Heart left ventricle (tissue), 16 donors: ENCODE data around the gene RPL36A. TPM values are rescaled to one million over a fixed set of nuclear protein-coding genes. Genes with fewer than 3 reads are reported as not detected.

ENCODE experiments used
- ATAC-seq, 4 donors: fragments of 200-7000 bp; cut with Tn5 transposase; one replicate each; pipeline ENCODE4 v1.9.1; 2020 to 2022; ENCODE audit warnings: moderate library complexity in 4 of 4, mild to moderate bottlenecking in 3 of 4, moderate number of reproducible peaks in 1 of 4
- DNase-seq, 5 donors: peaks; one replicate each; pipeline ENCODE4 v3.0.0-alpha.2; 2020
- H3K27ac ChIP-seq, 12 donors: fragments of 200-600 bp; sonication (generic) in 4 of 12; one replicate each; pipeline versions ENCODE4 v1.5.0 to v1.8.0; 2016 to 2022; ENCODE audit warnings: mild to moderate bottlenecking in 2 of 12
- H3K27me3 ChIP-seq, 9 donors: fragments of 200-600 bp; sonication (generic) in 2 of 9; one replicate each; pipeline versions ENCODE4 v1.5.1 to v1.8.0; 2016 to 2022; ENCODE audit warnings: mild to moderate bottlenecking in 3 of 9
- H3K36me3 ChIP-seq, 9 donors: fragments of 200-600 bp; sonication (generic) in 2 of 9; one replicate each; pipeline versions ENCODE4 v1.5.0 to v1.8.0; 2018 to 2022; ENCODE audit warnings: mild to moderate bottlenecking in 2 of 9
- H3K4me1 ChIP-seq, 12 donors: fragments of 200-600 bp; sonication (generic) in 4 of 12; one replicate each; pipeline versions ENCODE4 v1.5.0 to v1.8.0; 2016 to 2022; ENCODE audit warnings: mild to moderate bottlenecking in 3 of 12
- H3K4me3 ChIP-seq, 12 donors: fragments of 200-600 bp; sonication (generic) in 4 of 12; one replicate each; pipeline versions ENCODE4 v1.5.0 to v1.8.0; 2017 to 2022; ENCODE audit warnings: mild to moderate bottlenecking in 9 of 12, moderate library complexity in 4 of 12
- H3K9me3 ChIP-seq, 12 donors: fragments of 200-600 bp; sonication (generic) in 4 of 12; one replicate each; pipeline versions ENCODE4 v1.5.0 to v1.8.0; 2016 to 2022; ENCODE audit warnings: mild to moderate bottlenecking in 1 of 12
- POLR2A ChIP-seq, 2 donors: fragments of 450-650 bp; IDR thresholded peaks; one replicate each; pipeline ENCODE4 v1.6.1; 2017; ENCODE audit warnings: antibody characterized with exemption in 2 of 2, mild to moderate bottlenecking in 2 of 2, moderate library complexity in 2 of 2
- WGBS, 4 donors: extraction: QIAGEN DNeasy Blood & Tissue Kit in 2 of 4; methylation state at CpG; one replicate each; pipeline versions ENCODE4 v1.1.5 to v1.1.7; 2013 to 2018; 5-methylcytosine and 5-hydroxymethylcytosine counted together
- intact Hi-C, 10 donors: fragments of 100-400 bp; cut with DNase I; formaldehyde crosslinking; loops; one replicate each; pipeline versions ENCODE4 v1.11.1 to v1.14.2; 2022
- polyA plus RNA-seq, 2 donors: library from polyadenylated mRNA; stranded (reverse); fragments of 200-250 nt; gene quantifications; one replicate each; pipeline ENCODE4 v1.2.3, GENCODE V29; 2013
- total RNA-seq, 9 donors: library from RNA; depleted of rRNA in 2 of 9; stranded (reverse); fragments of >200 nt in 2 of 9; fragmentation: NEBNext Ultra II Directional in 3 of 9; extraction: Animal tissue kit (Norgen Biotek cat#: 25700) in 3 of 9; gene quantifications; one replicate each; pipeline versions ENCODE4 v1.1.0 to v1.2.4, GENCODE V29; 2016 to 2023
- TF ChIP-seq, protein P1 (sequence below), 12 donors: fragments of 200-600 bp; sonication (generic) in 4 of 12; IDR thresholded peaks; one replicate each; pipeline versions ENCODE4 v1.5.0 to v1.8.0; 2018 to 2022; ENCODE audit warnings: antibody characterized with exemption in 12 of 12, mild to moderate bottlenecking in 5 of 12
- donor health status: ischemic (EF 13 %, LVEDD 7.1; RV severe dilation, severe dysfunction).
- donor health status: healthy with polysubstance abuse.
- donor health status: DM: no; HTN: yes; CAD: no.
- donor health status: DM: no; HTN: no; CAD: no.
- donor health status: ischemic (EF 25% LVEDD 6.9; RV normal size, moderate dysfunction).
- donor health status: ischemic (EF 25% LVEDD 5.7; RV mildly dilated, moderate dysfunction).
- donor health status: healthy.
- donor health status: DM: yes; HTN: yes; CAD: no.
- donor health status: ischemic (EF 35%, LVEDD 5.7; RV mildly dilated, moderate dysfunction).
- donor health status: nonischemic (EF 11% LVEDD 7.7; RV severe dilation, severe dysfunction).
- donor health status: DM: yes; HTN: yes; CAD: no.
- donor health status: PGD.
- donor health status: ischemic (EF 29% LVEDD 5.4; RV normal size, mild dysfunction).
- donor health status: nonischemic (EF 23%, LVEDD 6.1; RV moderate dilation, normal function).

Gene RPL36A
- total and polyA plus RNA-seq, 11 donors: 47.8 to 2,246 (median 69.8) TPM

- 77 to 93% (median 79%) methylated on average over 3 of the region's 3 CpGs for WGBS, 4 donors
- intact Hi-C loops: no loop called here
- no peak overlapping the region for H3K27ac ChIP-seq
- ATAC-seq: no peak
- DNase-seq: no peak
- H3K4me1 ChIP-seq: no peaks in the 10 kb centered on the region
- no peak for TF ChIP-seq POLR2A (IDR thresholded peaks at IDR 0.05)
- TF ChIP-seq, protein P1, sequence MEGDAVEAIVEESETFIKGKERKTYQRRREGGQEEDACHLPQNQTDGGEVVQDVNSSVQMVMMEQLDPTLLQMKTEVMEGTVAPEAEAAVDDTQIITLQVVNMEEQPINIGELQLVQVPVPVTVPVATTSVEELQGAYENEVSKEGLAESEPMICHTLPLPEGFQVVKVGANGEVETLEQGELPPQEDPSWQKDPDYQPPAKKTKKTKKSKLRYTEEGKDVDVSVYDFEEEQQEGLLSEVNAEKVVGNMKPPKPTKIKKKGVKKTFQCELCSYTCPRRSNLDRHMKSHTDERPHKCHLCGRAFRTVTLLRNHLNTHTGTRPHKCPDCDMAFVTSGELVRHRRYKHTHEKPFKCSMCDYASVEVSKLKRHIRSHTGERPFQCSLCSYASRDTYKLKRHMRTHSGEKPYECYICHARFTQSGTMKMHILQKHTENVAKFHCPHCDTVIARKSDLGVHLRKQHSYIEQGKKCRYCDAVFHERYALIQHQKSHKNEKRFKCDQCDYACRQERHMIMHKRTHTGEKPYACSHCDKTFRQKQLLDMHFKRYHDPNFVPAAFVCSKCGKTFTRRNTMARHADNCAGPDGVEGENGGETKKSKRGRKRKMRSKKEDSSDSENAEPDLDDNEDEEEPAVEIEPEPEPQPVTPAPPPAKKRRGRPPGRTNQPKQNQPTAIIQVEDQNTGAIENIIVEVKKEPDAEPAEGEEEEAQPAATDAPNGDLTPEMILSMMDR (IDR thresholded peaks at IDR 0.05): no peak
- peaks cover 0 to 8% (median 0%) of the 10 kb centered on the region in 9 donors for H3K27me3 ChIP-seq
- H3K9me3 ChIP-seq: no peaks in the 10 kb centered on the region
- no peak overlapping the region for H3K4me3 ChIP-seq
- H3K36me3 ChIP-seq: no peaks in the 10 kb centered on the region
Measured at GRCh38 chrX:101362116-101362515, 28.7 kb upstream of the RPL36A start.

DNA sequence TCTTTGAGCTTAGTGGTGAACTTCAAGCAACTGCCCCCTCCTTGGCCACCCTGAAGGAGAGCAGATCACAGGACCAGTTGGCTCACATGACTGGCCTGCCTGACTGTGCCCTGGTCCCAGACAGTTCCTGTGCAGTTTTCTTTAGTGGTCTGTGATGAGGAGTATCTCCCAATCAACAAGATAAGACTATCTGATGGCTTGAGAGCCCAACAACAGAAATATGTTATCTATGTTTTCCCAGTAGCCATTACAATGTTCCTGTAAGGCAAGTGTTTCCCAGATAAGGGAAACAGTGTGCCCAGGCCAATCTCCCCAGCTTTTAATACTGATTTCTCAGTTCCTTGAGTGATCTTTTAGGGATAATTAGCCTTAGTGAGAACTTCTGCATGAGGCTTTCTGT is 28.1 kb upstream of the RPL36A start:
- ATAC-seq (no peak), DNase-seq (no peak)
- TF ChIP-seq, protein P1 (IDR thresholded peaks at IDR 0.05): no peak
- no peak for TF ChIP-seq POLR2A (IDR thresholded peaks at IDR 0.05)
- Histone ChIP-seq H3K4me3 (no peak overlapping the region), H3K9me3 (no peaks in the 10 kb centered on the region), H3K4me1 (no peaks in the 10 kb centered on the region), H3K36me3 (no peaks in the 10 kb centered on the region), H3K27me3 (peaks cover 0 to 8% (median 0%) of the 10 kb centered on the region in 9 donors), H3K27ac (no peak overlapping the region)
- intact Hi-C loops: no loop called here

DNA sequence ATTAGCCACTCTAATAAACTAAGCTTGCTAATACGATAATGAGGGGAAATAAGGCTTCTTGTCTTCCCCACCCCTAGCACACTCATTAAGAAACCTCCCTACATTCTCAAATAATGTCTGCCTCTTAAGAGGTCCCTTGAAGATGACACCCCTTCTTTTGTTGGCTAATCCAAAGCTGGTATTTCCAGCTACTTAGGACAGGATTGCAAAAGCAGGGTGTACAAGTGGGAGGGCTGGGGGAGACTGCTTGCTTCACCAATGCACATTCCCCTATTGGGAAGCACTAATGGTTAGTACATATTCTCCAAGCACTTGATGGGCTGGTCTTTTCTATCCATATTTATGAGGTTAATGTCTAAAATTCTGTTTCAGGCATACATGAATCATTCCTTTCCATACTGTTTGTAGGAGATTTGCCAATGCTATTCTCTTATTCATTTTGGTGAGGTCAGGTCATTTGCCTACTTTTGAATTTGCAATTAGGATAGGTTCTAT is 25.5 kb upstream of the RPL36A start:
- intact Hi-C loops: no loop called here
- 88 to 100% (median 91%) methylated on average over 1 of the region's 1 CpG for WGBS, 4 donors
- Histone ChIP-seq H3K9me3 (no peaks in the 10 kb centered on the region), H3K27ac (no peak overlapping the region), H3K4me3 (no peak overlapping the region), H3K4me1 (no peaks in the 10 kb centered on the region), H3K27me3 (peaks cover 0 to 8% (median 0%) of the 10 kb centered on the region in 9 donors), H3K36me3 (no peaks in the 10 kb centered on the region)
- ATAC-seq (no peak), DNase-seq (no peak)
- no peak for TF ChIP-seq POLR2A (IDR thresholded peaks at IDR 0.05)
- TF ChIP-seq, protein P1 (IDR thresholded peaks at IDR 0.05): no peak

DNA sequence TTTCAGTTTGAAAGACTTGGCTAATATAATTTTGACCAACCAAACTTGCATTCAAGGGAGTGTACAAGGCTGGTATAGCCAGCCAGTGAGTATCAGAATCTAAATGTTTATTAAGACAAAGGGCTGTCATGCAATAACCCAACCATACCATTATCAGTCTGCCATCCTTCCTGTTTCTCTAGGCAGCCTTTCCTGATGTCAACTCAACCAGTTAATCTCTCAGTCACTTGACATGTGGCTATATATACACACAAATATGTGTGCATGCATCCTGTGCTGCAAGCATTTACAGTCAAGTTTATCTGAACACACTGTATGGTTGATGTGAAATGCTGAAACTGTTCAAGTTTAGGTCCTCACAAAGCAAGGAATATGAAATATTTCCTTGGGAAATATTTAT is 22.0 kb upstream of the RPL36A start:
- no peaks in the 10 kb centered on the region for H3K4me1 ChIP-seq
- DNase-seq: no peak
- no peaks in the 10 kb centered on the region for H3K36me3 ChIP-seq
- no peak for TF ChIP-seq POLR2A (IDR thresholded peaks at IDR 0.05)
- TF ChIP-seq, protein P1 (IDR thresholded peaks at IDR 0.05): no peak
- ATAC-seq: no peak
- no peaks in the 10 kb centered on the region for H3K27me3 ChIP-seq
- intact Hi-C loops: no loop called here
- H3K9me3 ChIP-seq: no peaks in the 10 kb centered on the region
- no peak overlapping the region for H3K27ac ChIP-seq
- H3K4me3 ChIP-seq: no peak overlapping the region
